ENCODE data around the gene PLEKHG5.

The PLEKHG5 gene

GRCh38 chr1:6477039-6477820, 14.2 kb downstream of the PLEKHG5 start:
- DNase-seq (ENCODE audit: low read depth in 1 of 2, low spot score in 1 of 2): no peak

GRCh38 chr1:6476483-6476882, 15.0 kb downstream of the PLEKHG5 start:
- no peak for DNase-seq (ENCODE audit: low read depth in 1 of 2, low spot score in 1 of 2)

- DNase-seq (ENCODE audit: low read depth in 1 of 2, low spot score in 1 of 2): peak; percentile 75 to 78
Measured at GRCh38 chr1:6475381-6476133, 15.9 kb downstream of the PLEKHG5 start.

GRCh38 chr1:6474815-6475282, 16.6 kb downstream of the PLEKHG5 start:
- DNase-seq (ENCODE audit: low read depth in 1 of 2, low spot score in 1 of 2): no peak

GRCh38 chr1:6473974-6474814, 17.3 kb downstream of the PLEKHG5 start:
- DNase-seq (ENCODE audit: low read depth in 1 of 2, low spot score in 1 of 2): no peak

- no peak for DNase-seq (ENCODE audit: low read depth in 1 of 2, low spot score in 1 of 2)
Measured at GRCh38 chr1:6473156-6473555, 18.3 kb downstream of the PLEKHG5 start.

- DNase-seq (ENCODE audit: low read depth in 1 of 2, low spot score in 1 of 2): no peak
Measured at GRCh38 chr1:6472391-6472790, 19.1 kb downstream of the PLEKHG5 start.

- no peak for DNase-seq (ENCODE audit: low read depth in 1 of 2, low spot score in 1 of 2)
Measured at GRCh38 chr1:6471970-6472368, 19.5 kb downstream of the PLEKHG5 start.

GRCh38 chr1:6471086-6471969, 20.1 kb downstream of the PLEKHG5 start:
- DNase-seq (ENCODE audit: low read depth in 1 of 2, low spot score in 1 of 2): no peak

- no peak for DNase-seq (ENCODE audit: low read depth in 1 of 2, low spot score in 1 of 2)
Measured at GRCh38 chr1:6470132-6471085, 21.1 kb downstream of the PLEKHG5 start.

- DNase-seq (ENCODE audit: low read depth in 1 of 2, low spot score in 1 of 2): no peak
Measured at GRCh38 chr1:6468729-6469461, 22.6 kb downstream of the PLEKHG5 start.

GRCh38 chr1:6467744-6468688, 23.5 kb downstream of the PLEKHG5 start:
- DNase-seq (ENCODE audit: low read depth in 1 of 2, low spot score in 1 of 2): no peak

GRCh38 chr1:6467224-6467623, 24.2 kb downstream of the PLEKHG5 start:
- DNase-seq (ENCODE audit: low read depth in 1 of 2, low spot score in 1 of 2): no peak

GRCh38 chr1:6466751-6467150, 24.7 kb downstream of the PLEKHG5 start:
- DNase-seq (ENCODE audit: low read depth in 1 of 2, low spot score in 1 of 2): no peak

GRCh38 chr1:6466023-6466422, 25.4 kb downstream of the PLEKHG5 start, which contains the start of gene TNFRSF25:
Gene TNFRSF25 (minus strand): TSS chr1:6466173. CDS start chr1:6466107, 66 bp downstream.
- peak; percentile 44 to 48 for DNase-seq (ENCODE audit: low read depth in 1 of 2, low spot score in 1 of 2)

GRCh38 chr1:6465461-6466005, 25.9 kb downstream of the PLEKHG5 start:
- no peak for DNase-seq (ENCODE audit: low read depth in 1 of 2, low spot score in 1 of 2)

GRCh38 chr1:6464915-6465314, 26.6 kb downstream of the PLEKHG5 start:
- DNase-seq (ENCODE audit: low read depth in 1 of 2, low spot score in 1 of 2): no peak

Measured in activated T-helper 1 cell treated with anti-CD3 and anti-CD28 coated beads, Interleukin-2, amount 50 U/mL, for 16 hours (primary cell).